Measurements from ENCODE around the gene COL1A2. TPM values are rescaled to one million over a fixed set of nuclear protein-coding genes. Genes with fewer than 3 reads are reported as not detected.

COL1A2 gene
- total RNA-seq, 1 donor from 2014 or later = 6,748 TPM

DNA sequence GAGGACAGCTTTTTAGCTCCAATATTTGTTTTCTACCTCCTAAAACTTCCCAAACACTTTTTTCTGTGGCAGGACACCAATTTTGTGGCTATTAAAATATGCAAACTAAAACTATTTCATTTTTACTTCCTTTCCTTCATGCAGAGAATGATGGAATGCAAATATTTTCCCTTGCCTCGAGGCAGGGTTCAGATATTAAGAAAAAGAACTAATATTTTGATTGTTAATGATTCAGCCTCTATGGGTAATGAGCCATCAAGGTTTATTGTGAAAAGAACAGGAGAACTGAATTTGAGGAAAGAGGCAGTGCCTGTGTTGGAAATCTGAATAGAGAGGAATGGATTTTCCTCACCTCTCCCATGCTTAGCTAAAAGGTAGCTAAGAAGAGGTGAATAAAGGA is 71.8 kb downstream of the COL1A2 start:
- Histone ChIP-seq H3K9ac (ENCODE audit: low read length) (no peak overlapping the region), H3K4me3 (ENCODE audit: insufficient read depth, low read depth, low read length) (no peak overlapping the region), H3K27me3 (ENCODE audit: insufficient read depth, low read length) (no peaks in the 10 kb centered on the region), H4K20me1 (ENCODE audit: insufficient read depth, low read length) (no peaks in the 10 kb centered on the region), H2AFZ (ENCODE audit: low read depth, low read length) (no peak overlapping the region), H3K4me1 (ENCODE audit: insufficient read depth, low read length) (no peaks in the 10 kb centered on the region), H3K79me2 (ENCODE audit: insufficient read depth, low read length) (no peaks in the 10 kb centered on the region), H3K9me3 (ENCODE audit: insufficient read depth, low read depth, low read length) (no peaks in the 10 kb centered on the region), H3K27ac (ENCODE audit: low read depth, low read length) (no peak overlapping the region), H3K36me3 (ENCODE audit: insufficient read depth, low read length) (no peaks in the 10 kb centered on the region), H3K4me2 (ENCODE audit: low read length) (no peak overlapping the region)
- DNase-seq (ENCODE audit: low read depth) = no peak
- no peak for FAIRE-seq
- no peaks in the 10 kb centered on the region for H3K36me3 Mint-ChIP-seq (ENCODE audit: low read depth, unreplicated experiment)
- TF ChIP-seq EZH2 (IDR thresholded peaks at IDR 0.05; ENCODE audit: insufficient read depth, low read length) = no peak
- TF ChIP-seq, protein P1, sequence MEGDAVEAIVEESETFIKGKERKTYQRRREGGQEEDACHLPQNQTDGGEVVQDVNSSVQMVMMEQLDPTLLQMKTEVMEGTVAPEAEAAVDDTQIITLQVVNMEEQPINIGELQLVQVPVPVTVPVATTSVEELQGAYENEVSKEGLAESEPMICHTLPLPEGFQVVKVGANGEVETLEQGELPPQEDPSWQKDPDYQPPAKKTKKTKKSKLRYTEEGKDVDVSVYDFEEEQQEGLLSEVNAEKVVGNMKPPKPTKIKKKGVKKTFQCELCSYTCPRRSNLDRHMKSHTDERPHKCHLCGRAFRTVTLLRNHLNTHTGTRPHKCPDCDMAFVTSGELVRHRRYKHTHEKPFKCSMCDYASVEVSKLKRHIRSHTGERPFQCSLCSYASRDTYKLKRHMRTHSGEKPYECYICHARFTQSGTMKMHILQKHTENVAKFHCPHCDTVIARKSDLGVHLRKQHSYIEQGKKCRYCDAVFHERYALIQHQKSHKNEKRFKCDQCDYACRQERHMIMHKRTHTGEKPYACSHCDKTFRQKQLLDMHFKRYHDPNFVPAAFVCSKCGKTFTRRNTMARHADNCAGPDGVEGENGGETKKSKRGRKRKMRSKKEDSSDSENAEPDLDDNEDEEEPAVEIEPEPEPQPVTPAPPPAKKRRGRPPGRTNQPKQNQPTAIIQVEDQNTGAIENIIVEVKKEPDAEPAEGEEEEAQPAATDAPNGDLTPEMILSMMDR (IDR thresholded peaks at IDR 0.05; ENCODE audit: insufficient read depth, low read depth, low read length) = no peak
- H3K9me3 Mint-ChIP-seq (ENCODE audit: unreplicated experiment) = no peaks in the 10 kb centered on the region
- no peaks in the 10 kb centered on the region for H3K27me3 Mint-ChIP-seq (ENCODE audit: low read depth, unreplicated experiment)
- H3K4me1 Mint-ChIP-seq (ENCODE audit: low read depth, unreplicated experiment) = no peaks in the 10 kb centered on the region
- no peak overlapping the region for H3K27ac Mint-ChIP-seq (ENCODE audit: unreplicated experiment)
- H3K4me3 Mint-ChIP-seq (ENCODE audit: unreplicated experiment) = no peak overlapping the region

DNA sequence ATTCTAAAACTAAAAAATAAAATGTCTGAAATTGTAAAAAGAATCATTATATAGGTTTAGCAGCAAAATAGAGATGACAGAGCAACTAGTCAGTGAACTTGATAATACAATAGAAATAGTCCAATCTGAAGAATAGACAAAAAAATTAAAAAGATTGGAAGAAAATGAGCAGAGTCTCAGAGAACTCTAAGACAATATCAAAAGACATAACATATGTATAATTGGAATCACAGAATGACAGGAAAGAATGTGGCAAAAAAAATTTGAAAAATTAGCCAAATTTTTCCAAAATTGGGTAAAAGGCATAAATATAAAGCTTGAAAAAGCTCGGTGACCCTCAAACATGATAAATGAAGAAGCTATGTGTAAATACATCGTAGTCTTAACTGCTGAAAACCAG is 76.9 kb downstream of the COL1A2 start:
- Mint-ChIP-seq H3K36me3 (ENCODE audit: low read depth, unreplicated experiment) (no peaks in the 10 kb centered on the region), H3K27me3 (ENCODE audit: low read depth, unreplicated experiment) (peaks cover 3% of the 10 kb centered on the region), H3K27ac (ENCODE audit: unreplicated experiment) (no peak overlapping the region), H3K4me1 (ENCODE audit: low read depth, unreplicated experiment) (no peaks in the 10 kb centered on the region), H3K9me3 (ENCODE audit: unreplicated experiment) (no peaks in the 10 kb centered on the region), H3K4me3 (ENCODE audit: unreplicated experiment) (no peak overlapping the region)
- Histone ChIP-seq H3K27ac (ENCODE audit: low read depth, low read length) (no peak overlapping the region), H3K27me3 (ENCODE audit: insufficient read depth, low read length) (no peaks in the 10 kb centered on the region), H4K20me1 (ENCODE audit: insufficient read depth, low read length) (no peaks in the 10 kb centered on the region), H2AFZ (ENCODE audit: low read depth, low read length) (no peak overlapping the region), H3K4me1 (ENCODE audit: insufficient read depth, low read length) (no peaks in the 10 kb centered on the region), H3K9me3 (ENCODE audit: insufficient read depth, low read depth, low read length) (no peaks in the 10 kb centered on the region), H3K4me2 (ENCODE audit: low read length) (no peak overlapping the region), H3K9ac (ENCODE audit: low read length) (no peak overlapping the region), H3K4me3 (ENCODE audit: insufficient read depth, low read depth, low read length) (no peak overlapping the region), H3K79me2 (ENCODE audit: insufficient read depth, low read length) (no peaks in the 10 kb centered on the region), H3K36me3 (ENCODE audit: insufficient read depth, low read length) (no peaks in the 10 kb centered on the region)
- FAIRE-seq (no peak), DNase-seq (ENCODE audit: low read depth) (no peak)
- TF ChIP-seq, protein P1 (IDR thresholded peaks at IDR 0.05; ENCODE audit: insufficient read depth, low read depth, low read length) = no peak
- TF ChIP-seq EZH2 (IDR thresholded peaks at IDR 0.05; ENCODE audit: insufficient read depth, low read length) = no peak

GRCh38 chr7:94472608-94473007 is 77.9 kb downstream of the COL1A2 start:
- no peak for FAIRE-seq

More at GRCh38 chr7:94472608-94473007, 77.9 kb downstream of the COL1A2 start:
- H4K20me1 ChIP-seq (ENCODE audit: insufficient read depth, low read length) = no peaks in the 10 kb centered on the region
- no peak overlapping the region for H2AFZ ChIP-seq (ENCODE audit: low read depth, low read length)
- no peak overlapping the region for H3K4me2 ChIP-seq (ENCODE audit: low read length)
- Mint-ChIP-seq H3K4me3 (ENCODE audit: unreplicated experiment) (no peak overlapping the region), H3K9me3 (ENCODE audit: unreplicated experiment) (no peaks in the 10 kb centered on the region), H3K4me1 (ENCODE audit: low read depth, unreplicated experiment) (no peaks in the 10 kb centered on the region), H3K27ac (ENCODE audit: unreplicated experiment) (no peak overlapping the region), H3K27me3 (ENCODE audit: low read depth, unreplicated experiment) (peaks cover 3% of the 10 kb centered on the region), H3K36me3 (ENCODE audit: low read depth, unreplicated experiment) (no peaks in the 10 kb centered on the region)
- no peak for DNase-seq (ENCODE audit: low read depth)
- H3K79me2 ChIP-seq (ENCODE audit: insufficient read depth, low read length) = no peaks in the 10 kb centered on the region
- no peaks in the 10 kb centered on the region for H3K27me3 ChIP-seq (ENCODE audit: insufficient read depth, low read length)
- H3K9me3 ChIP-seq (ENCODE audit: insufficient read depth, low read depth, low read length) = no peaks in the 10 kb centered on the region
- H3K36me3 ChIP-seq (ENCODE audit: insufficient read depth, low read length) = no peaks in the 10 kb centered on the region
- H3K4me3 ChIP-seq (ENCODE audit: insufficient read depth, low read depth, low read length) = no peak overlapping the region
- TF ChIP-seq, protein P1 (IDR thresholded peaks at IDR 0.05; ENCODE audit: insufficient read depth, low read depth, low read length) = no peak
- no peaks in the 10 kb centered on the region for H3K4me1 ChIP-seq (ENCODE audit: insufficient read depth, low read length)
- H3K9ac ChIP-seq (ENCODE audit: low read length) = no peak overlapping the region
- H3K27ac ChIP-seq (ENCODE audit: low read depth, low read length) = no peak overlapping the region
